Vagina (tissue), 2 donors: ENCODE data around the gene NTM.

Experiments
- POLR2A ChIP-seq, 2 donors: fragments of 450-650 bp; IDR thresholded peaks; one replicate each; pipeline ENCODE4 v1.6.1; 2017; ENCODE audit warnings: antibody characterized with exemption in 2 of 2, mild to moderate bottlenecking in 2 of 2, moderate library complexity in 2 of 2
- TF ChIP-seq, protein P1 (sequence below), 3 experiments: fragments of 450-650 bp in 2 of 3; fragments of 200-600 bp in 1 of 3; sonication (generic) in 1 of 3; IDR thresholded peaks; one replicate each; pipeline ENCODE4 v1.5.1; 2017 to 2019; ENCODE audit warnings: antibody characterized with exemption in 3 of 3, mild to moderate bottlenecking in 2 of 3, moderate library complexity in 2 of 3

DNA sequence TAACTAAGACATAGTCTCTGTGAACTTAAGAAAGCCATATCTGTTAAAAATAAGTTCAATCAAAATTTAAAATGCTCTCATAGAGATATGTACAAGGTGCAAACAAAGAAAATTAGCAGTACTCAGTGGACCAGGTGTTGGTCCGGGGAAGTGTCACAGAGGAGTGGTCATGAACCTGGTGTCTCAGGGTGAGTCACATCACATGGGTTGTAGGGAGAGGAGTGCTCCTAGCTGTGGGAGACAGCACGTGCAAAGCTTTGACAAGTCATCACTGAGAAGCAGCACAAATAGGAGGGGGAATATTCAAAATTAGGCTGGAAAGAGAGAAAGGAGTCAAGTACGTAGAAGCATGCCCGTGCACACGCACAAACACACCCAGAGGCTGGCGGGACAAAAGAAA is 438.1 kb downstream of the NTM start:
- TF ChIP-seq, protein P1, sequence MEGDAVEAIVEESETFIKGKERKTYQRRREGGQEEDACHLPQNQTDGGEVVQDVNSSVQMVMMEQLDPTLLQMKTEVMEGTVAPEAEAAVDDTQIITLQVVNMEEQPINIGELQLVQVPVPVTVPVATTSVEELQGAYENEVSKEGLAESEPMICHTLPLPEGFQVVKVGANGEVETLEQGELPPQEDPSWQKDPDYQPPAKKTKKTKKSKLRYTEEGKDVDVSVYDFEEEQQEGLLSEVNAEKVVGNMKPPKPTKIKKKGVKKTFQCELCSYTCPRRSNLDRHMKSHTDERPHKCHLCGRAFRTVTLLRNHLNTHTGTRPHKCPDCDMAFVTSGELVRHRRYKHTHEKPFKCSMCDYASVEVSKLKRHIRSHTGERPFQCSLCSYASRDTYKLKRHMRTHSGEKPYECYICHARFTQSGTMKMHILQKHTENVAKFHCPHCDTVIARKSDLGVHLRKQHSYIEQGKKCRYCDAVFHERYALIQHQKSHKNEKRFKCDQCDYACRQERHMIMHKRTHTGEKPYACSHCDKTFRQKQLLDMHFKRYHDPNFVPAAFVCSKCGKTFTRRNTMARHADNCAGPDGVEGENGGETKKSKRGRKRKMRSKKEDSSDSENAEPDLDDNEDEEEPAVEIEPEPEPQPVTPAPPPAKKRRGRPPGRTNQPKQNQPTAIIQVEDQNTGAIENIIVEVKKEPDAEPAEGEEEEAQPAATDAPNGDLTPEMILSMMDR (IDR thresholded peaks at IDR 0.05), result no peak
- no peak for TF ChIP-seq POLR2A (IDR thresholded peaks at IDR 0.05)
